Activated T-cell treated with anti-CD3 and anti-CD28 coated beads, Interleukin-2, amount 50 U/mL, for 4 hours (primary cell): Measurements from ENCODE around the gene MRPL27. TPM values are rescaled to one million over a fixed set of nuclear protein-coding genes. Genes with fewer than 3 reads are reported as not detected.
A peak's percentile ranks its signal among the peaks of the same experiment; 100 is the strongest.

Experiments used
- ATAC-seq, 2 donors: fragments of 200-7000 bp; cut with Tn5 transposase; one replicate each; pipeline ENCODE4 v1.10.0; 2021
- DNase-seq: peaks from one replicate; pipeline ENCODE4 v3.0.0-alpha.2; 2020
- H3K27me3 Mint-ChIP-seq: one replicate; pipeline ENCODE4 v1.8.0; 2021; ENCODE audit warnings: low read depth, mixed read lengths
- H3K36me3 Mint-ChIP-seq: one replicate; pipeline ENCODE4 v1.8.0; 2022; ENCODE audit warnings: mixed read lengths; ENCODE audit not compliant: insufficient read depth
- H3K4me1 Mint-ChIP-seq: one replicate; pipeline ENCODE4 v1.8.0; 2021; ENCODE audit warnings: low read depth, mixed read lengths
- H3K4me3 Mint-ChIP-seq: one replicate; pipeline ENCODE4 v1.8.0; 2021; ENCODE audit warnings: mild to moderate bottlenecking, moderate library complexity, mixed read lengths
- H3K9me3 Mint-ChIP-seq: one replicate; pipeline ENCODE4 v1.8.0; 2021; ENCODE audit warnings: mixed read lengths
- total RNA-seq, 3 donors: library from RNA; stranded (reverse); gene quantifications; one replicate each; pipeline ENCODE4 v1.2.1, GENCODE V29; 2021

MRPL27 gene
- total RNA-seq, 3 donors from 2014 or later: 85.2 to 109 (median 102) TPM

DNA sequence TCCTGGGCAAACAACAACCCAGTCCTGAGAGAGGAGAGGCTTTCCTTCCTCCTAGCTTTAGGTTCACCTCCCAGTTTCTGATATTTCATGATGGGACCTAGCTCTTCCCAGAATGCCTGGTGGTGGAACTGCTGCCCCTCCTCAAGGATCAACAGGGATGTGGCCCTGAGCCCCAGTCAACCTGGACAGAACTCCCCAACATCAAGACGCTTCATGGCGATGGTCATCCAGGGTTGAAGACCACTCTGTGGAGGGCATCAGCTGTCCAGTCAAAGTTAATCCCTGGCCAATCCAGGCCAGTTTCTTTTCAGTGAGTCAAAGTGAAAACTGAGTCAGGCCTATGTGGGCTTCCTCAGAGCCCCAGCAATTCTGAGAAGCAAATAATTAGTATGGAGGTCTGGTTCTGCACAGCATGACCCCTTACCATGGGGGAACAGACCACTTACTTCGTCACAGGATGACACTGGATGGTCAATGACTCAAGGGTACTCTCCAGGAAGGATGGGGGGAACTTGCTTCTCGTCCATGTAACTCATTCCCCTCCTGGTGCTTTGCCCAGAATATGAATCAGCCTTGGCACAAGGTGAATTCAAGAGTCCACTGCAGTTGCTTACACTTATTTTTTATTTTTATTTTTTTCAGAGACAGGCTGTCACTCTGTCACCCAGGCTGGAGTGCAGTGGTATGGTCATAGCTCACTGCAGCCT, 41.7 kb downstream of the MRPL27 start:
- no peak overlapping the region for H3K4me3 Mint-ChIP-seq
- DNase-seq: no peak
- H3K27me3 Mint-ChIP-seq: peaks cover 8% of the 10 kb centered on the region
- ATAC-seq: peak in 1 of 2 donors; percentile 63
- peaks cover 8% of the 10 kb centered on the region for H3K4me1 Mint-ChIP-seq
- no peaks in the 10 kb centered on the region for H3K9me3 Mint-ChIP-seq
- H3K36me3 Mint-ChIP-seq: no peaks in the 10 kb centered on the region

DNA sequence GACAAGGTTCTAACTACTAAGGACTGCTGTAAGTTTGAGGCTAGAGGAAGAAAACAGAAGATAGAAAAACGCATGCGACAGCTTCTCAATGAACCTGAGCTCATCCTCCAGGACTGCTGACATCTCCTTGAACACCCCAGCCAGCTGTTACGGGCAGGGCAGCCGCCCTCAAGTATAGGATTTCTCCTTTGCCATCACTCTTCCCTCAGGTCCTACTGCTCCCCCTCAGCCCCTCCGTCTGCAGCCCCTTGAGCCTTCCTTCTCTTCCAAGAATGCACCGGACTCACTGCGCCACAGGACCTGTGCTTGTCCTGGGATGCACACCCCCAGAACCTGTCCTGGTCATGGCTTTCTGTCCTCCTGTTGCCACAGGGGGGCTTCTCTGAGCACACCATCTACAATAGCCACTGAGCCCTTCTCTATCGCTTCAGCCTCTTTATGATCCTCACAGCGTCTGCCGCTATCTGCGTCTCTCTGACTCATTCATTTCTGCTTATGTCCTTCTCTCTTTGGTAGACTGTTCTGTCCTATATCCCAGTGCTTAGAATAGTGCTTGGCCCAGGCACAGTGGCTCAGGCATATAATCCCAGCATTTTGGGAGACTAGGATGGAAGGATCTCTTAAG, 42.7 kb downstream of the MRPL27 start:
- H3K4me1 Mint-ChIP-seq: peaks cover 8% of the 10 kb centered on the region
- no peak for ATAC-seq
- no peak overlapping the region for H3K4me3 Mint-ChIP-seq
- no peak for DNase-seq
- no peaks in the 10 kb centered on the region for H3K36me3 Mint-ChIP-seq
- H3K27me3 Mint-ChIP-seq: peaks cover 8% of the 10 kb centered on the region
- H3K9me3 Mint-ChIP-seq: no peaks in the 10 kb centered on the region

DNA sequence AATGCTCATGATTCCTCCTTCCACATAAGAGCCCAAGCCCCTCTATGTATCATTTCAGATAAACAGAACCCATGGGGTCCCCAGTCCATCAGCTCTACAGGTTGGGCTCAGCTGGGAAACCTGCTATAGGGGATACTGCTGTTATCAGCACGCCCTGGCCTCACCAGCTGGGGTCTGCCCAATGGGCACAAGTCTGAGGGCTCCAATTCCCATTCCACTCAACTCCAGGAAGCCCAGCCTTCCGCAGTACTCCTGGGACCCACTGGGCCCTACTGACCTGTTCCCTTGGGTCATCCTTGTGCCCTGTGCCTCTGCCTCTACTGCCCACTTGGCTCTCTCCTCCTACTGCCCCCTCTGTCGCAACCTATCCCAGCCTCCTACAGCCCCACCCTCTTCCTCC, 43.3 kb downstream of the MRPL27 start:
- peaks cover 8% of the 10 kb centered on the region for H3K27me3 Mint-ChIP-seq
- no peaks in the 10 kb centered on the region for H3K9me3 Mint-ChIP-seq
- H3K36me3 Mint-ChIP-seq: no peaks in the 10 kb centered on the region
- H3K4me1 Mint-ChIP-seq: peaks cover 8% of the 10 kb centered on the region
- DNase-seq: no peak
- no peak for ATAC-seq
- no peak overlapping the region for H3K4me3 Mint-ChIP-seq

- H3K27me3 Mint-ChIP-seq: peaks cover 8% of the 10 kb centered on the region
- peaks cover 5% of the 10 kb centered on the region for H3K4me1 Mint-ChIP-seq
- H3K4me3 Mint-ChIP-seq: no peak overlapping the region
- DNase-seq: no peak
- no peak for ATAC-seq
- H3K9me3 Mint-ChIP-seq: no peaks in the 10 kb centered on the region
- H3K36me3 Mint-ChIP-seq: no peaks in the 10 kb centered on the region
Measured at GRCh38 chr17:50328363-50329325, 44.3 kb downstream of the MRPL27 start.

- Mint-ChIP-seq H3K27me3 (peaks cover 4% of the 10 kb centered on the region), H3K4me3 (no peak overlapping the region), H3K4me1 (peaks cover 3% of the 10 kb centered on the region), H3K9me3 (no peaks in the 10 kb centered on the region), H3K36me3 (no peaks in the 10 kb centered on the region)
- DNase-seq (no peak), ATAC-seq (peak; percentile 21 to 36)
Measured at GRCh38 chr17:50326831-50327364, 46.1 kb downstream of the MRPL27 start.

GRCh38 chr17:50325906-50326305, 47.1 kb downstream of the MRPL27 start:
- H3K4me1 Mint-ChIP-seq: peaks cover 3% of the 10 kb centered on the region
- H3K36me3 Mint-ChIP-seq: no peaks in the 10 kb centered on the region
- no peaks in the 10 kb centered on the region for H3K9me3 Mint-ChIP-seq
- peaks cover 4% of the 10 kb centered on the region for H3K27me3 Mint-ChIP-seq
- DNase-seq (no peak), ATAC-seq (no peak)
- no peak overlapping the region for H3K4me3 Mint-ChIP-seq

- Mint-ChIP-seq H3K4me3 (no peak overlapping the region), H3K36me3 (no peaks in the 10 kb centered on the region)
- no peak for DNase-seq
Measured at GRCh38 chr17:50323060-50323459, 49.9 kb downstream of the MRPL27 start.

DNA sequence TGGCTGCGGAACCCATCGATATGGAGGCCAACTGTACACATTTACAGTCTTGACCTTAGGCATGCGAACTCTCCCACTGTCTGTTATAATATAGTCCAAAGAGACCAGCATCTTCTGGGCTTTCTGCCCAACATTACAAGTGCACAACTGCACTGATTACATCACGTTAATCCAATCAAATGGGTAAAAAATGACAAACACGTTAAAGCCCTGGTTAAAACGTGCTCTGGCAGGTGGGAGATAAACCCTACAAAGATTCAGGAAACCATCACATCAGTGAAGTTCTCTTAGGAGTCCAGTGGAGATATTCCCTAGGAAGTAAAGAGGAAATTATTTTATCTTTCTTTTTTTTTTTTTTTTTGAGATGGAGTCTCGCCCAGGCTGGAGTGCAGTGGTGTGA, 50.7 kb downstream of the MRPL27 start:
- Mint-ChIP-seq H3K4me1 (peaks cover 3% of the 10 kb centered on the region), H3K36me3 (no peaks in the 10 kb centered on the region), H3K9me3 (no peaks in the 10 kb centered on the region), H3K4me3 (no peak overlapping the region), H3K27me3 (no peaks in the 10 kb centered on the region)
- ATAC-seq (no peak), DNase-seq (no peak)

More at GRCh38 chr17:50323060-50323459, 49.9 kb downstream of the MRPL27 start:
- no peaks in the 10 kb centered on the region for H3K9me3 Mint-ChIP-seq
- no peaks in the 10 kb centered on the region for H3K27me3 Mint-ChIP-seq
- peaks cover 3% of the 10 kb centered on the region for H3K4me1 Mint-ChIP-seq
- ATAC-seq: no peak

DNA sequence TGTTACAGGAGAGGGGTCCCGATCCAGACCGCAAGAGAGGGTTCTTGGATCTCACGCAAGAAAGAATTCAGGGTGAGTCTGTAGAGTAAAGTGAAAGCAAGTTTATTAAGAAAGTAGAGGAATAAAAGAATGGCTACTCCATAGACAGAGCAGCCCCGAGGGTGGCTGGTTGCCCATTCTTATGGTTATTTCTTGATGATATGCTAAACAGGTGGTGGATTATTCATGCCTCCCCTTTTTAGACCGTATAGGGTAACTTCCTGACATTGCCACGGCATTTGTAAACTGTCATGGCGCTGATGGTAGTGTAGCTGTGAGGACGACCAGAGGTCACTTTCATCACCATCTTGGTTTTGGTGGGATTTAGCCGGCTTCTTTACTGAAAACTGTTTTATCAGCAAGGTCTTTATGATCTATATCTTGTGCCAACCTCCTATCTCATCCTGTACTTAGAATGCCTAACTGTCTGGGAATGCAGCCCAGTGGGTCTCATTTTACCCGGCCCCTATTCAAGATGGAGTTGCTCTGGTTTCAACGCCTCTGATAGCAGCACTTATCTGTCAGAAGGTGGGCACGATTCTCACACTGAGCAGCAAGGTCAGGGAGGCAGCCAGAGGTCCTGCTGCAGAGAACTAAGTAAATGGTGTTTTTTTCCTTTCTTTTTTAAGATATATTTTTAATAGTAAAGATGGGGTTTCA, 53.5 kb downstream of the MRPL27 start:
- Mint-ChIP-seq H3K36me3 (no peaks in the 10 kb centered on the region), H3K4me1 (no peaks in the 10 kb centered on the region), H3K4me3 (no peak overlapping the region), H3K27me3 (peaks cover 3% of the 10 kb centered on the region), H3K9me3 (no peaks in the 10 kb centered on the region)
- no peak for DNase-seq
- ATAC-seq: no peak

- Mint-ChIP-seq H3K4me3 (no peak overlapping the region), H3K4me1 (no peaks in the 10 kb centered on the region), H3K36me3 (no peaks in the 10 kb centered on the region), H3K9me3 (no peaks in the 10 kb centered on the region), H3K27me3 (peaks cover 6% of the 10 kb centered on the region)
- no peak for ATAC-seq
- DNase-seq: no peak
Measured at GRCh38 chr17:50318501-50319285, 54.3 kb downstream of the MRPL27 start.

Other genes with a start within 250 kb of the MRPL27 start
- gene SAMD14, start 243.0 kb downstream of the MRPL27 start, total RNA-seq: under 1 TPM; 0.47 to 0.78 (median 0.52) TPM
- gene PPP1R9B, start 222.5 kb downstream of the MRPL27 start, total RNA-seq: 10 to 100 TPM; 70.2 to 82.2 (median 76.6) TPM
- not detected for gene SGCA, start 207.2 kb downstream of the MRPL27 start, total RNA-seq
- gene COL1A1, start 171.6 kb downstream of the MRPL27 start, total RNA-seq: 1 to 10 TPM; 1.6 to 3.2 (median 2.8) TPM
- gene TMEM92, start 98.7 kb downstream of the MRPL27 start, total RNA-seq: not detected
- gene XYLT2, start 27.1 kb downstream of the MRPL27 start, total RNA-seq: 10 to 100 TPM; 23.8 to 25.0 (median 24.1) TPM
- gene EME1, start within 50 bp of the MRPL27 start, total RNA-seq: 10 to 100 TPM; 12.2 to 13.3 (median 12.6) TPM
- 100 to 1,000 TPM; 153 to 174 (median 159) TPM for gene LRRC59, start 24.3 kb upstream of the MRPL27 start, total RNA-seq
- 1 to 10 TPM; 3.7 to 4.3 (median 4.3) TPM for gene ACSF2, start 53.0 kb upstream of the MRPL27 start, total RNA-seq
- not detected for gene CHAD, start 95.7 kb upstream of the MRPL27 start, total RNA-seq
- 10 to 100 TPM; 59.9 to 67.7 (median 67.4) TPM for gene RSAD1, start 105.7 kb upstream of the MRPL27 start, total RNA-seq
- under 1 TPM; 0.26 to 0.49 (median 0.30) TPM for gene MYCBPAP, start 135.3 kb upstream of the MRPL27 start, total RNA-seq
- under 1 TPM in 1 of 3 donors, not detected in 2; 0.30 TPM for gene EPN3, start 159.6 kb upstream of the MRPL27 start, total RNA-seq
- 10 to 100 TPM in 2 of 3 donors, 1 to 10 TPM in 1; 6.5 to 16.9 (median 13.5) TPM for gene SPATA20, start 174.0 kb upstream of the MRPL27 start, total RNA-seq
- under 1 TPM in 1 of 3 donors, not detected in 2; 0.03 TPM for gene CACNA1G, start 187.5 kb upstream of the MRPL27 start, total RNA-seq